ENCODE data around the gene MGAT4B. TPM values are rescaled to one million over a fixed set of nuclear protein-coding genes. Genes with fewer than 3 reads are reported as not detected.

Gene MGAT4B
- total and polyA plus RNA-seq, 4 donors, result 42.0 to 156 (median 83.7) TPM

- H3K4me3 ChIP-seq (ENCODE audit: low read depth in 1 of 3, low read length in 3 of 3), result no peak overlapping the region
- H3K36me3 ChIP-seq (ENCODE audit: control insufficient read depth in 4 of 4, insufficient read depth in 3 of 4, low read depth in 1 of 4, low read length in 3 of 4), result peaks cover 6 to 28% (median 18%) of the 10 kb centered on the region in 4 donors
- TF ChIP-seq GABPA (IDR thresholded peaks at IDR 0.05 in 1 of 2, conservative IDR thresholded peaks at IDR 0.05 in 1 of 2), result no peak
- no peak for TF ChIP-seq FOXA2 (IDR thresholded peaks at IDR 0.05)
- no peak for TF ChIP-seq YY1 (IDR thresholded peaks at IDR 0.05)
- no peak for TF ChIP-seq RXRA (IDR thresholded peaks at IDR 0.05)
- no peak for TF ChIP-seq SP1 (IDR thresholded peaks at IDR 0.05)
- TF ChIP-seq NR2F2 (IDR thresholded peaks at IDR 0.05), result no peak
- no peak for TF ChIP-seq RAD21 (IDR thresholded peaks at IDR 0.05)
- no peak for TF ChIP-seq FOXA1 (IDR thresholded peaks at IDR 0.05)
- TF ChIP-seq, protein P1, sequence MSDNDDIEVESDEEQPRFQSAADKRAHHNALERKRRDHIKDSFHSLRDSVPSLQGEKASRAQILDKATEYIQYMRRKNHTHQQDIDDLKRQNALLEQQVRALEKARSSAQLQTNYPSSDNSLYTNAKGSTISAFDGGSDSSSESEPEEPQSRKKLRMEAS (IDR thresholded peaks at IDR 0.05), result no peak
- TF ChIP-seq HNF4G (IDR thresholded peaks at IDR 0.05), result no peak
- no peak for TF ChIP-seq REST (IDR thresholded peaks at IDR 0.05)
- TF ChIP-seq JUND (IDR thresholded peaks at IDR 0.05), result no peak
- no peak for TF ChIP-seq EGR1 (IDR thresholded peaks at IDR 0.05; ENCODE audit: low read depth in 2 of 2)
- TF ChIP-seq ATF3 (IDR thresholded peaks at IDR 0.05), result no peak
- peaks cover 0 to 14% (median 13%) of the 10 kb centered on the region in 4 donors for H3K4me1 ChIP-seq (ENCODE audit: control insufficient read depth in 4 of 4, insufficient read depth in 4 of 4, low read length in 3 of 4)
- DNase-seq (ENCODE audit: low spot score), result no peak
- H3K9ac ChIP-seq (ENCODE audit: low read depth in 1 of 2, low read length in 2 of 2), result no peak overlapping the region
- H3K9me3 ChIP-seq (ENCODE audit: control insufficient read depth in 4 of 4, low read length in 3 of 4), result no peaks in the 10 kb centered on the region
- 91% methylated on average over 8 of the region's 8 CpGs for WGBS
- no peaks in the 10 kb centered on the region for H3K27me3 ChIP-seq (ENCODE audit: control insufficient read depth in 4 of 4, insufficient read depth in 4 of 4, low read length in 3 of 4)
- H3K27ac ChIP-seq (ENCODE audit: low read depth in 1 of 2, low read length in 2 of 2), result peak overlapping the region; percentile 2 to 51
These were observed 46.4 kb upstream of the MGAT4B start for GRCh38 chr5:179852993-179853547.

DNA sequence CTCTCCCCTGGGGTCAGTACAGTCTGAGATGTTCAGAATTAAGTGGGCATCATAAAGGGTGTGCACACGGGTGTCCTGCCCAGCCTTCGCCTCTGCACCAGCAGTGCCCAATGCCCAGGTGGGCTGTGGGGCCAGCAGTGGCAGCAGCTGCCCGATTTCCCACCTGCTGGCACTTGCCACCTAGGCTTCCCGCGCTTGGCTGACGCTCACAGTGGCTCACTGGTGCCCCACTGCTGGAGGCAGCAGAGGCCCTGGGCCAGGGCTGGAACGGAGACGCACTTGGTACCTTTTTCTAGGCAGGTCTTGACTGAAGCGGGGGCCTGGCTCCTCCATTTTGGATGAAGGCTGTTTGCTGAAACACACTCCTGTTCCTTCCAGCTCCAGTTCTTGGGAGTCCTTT is 35.0 kb upstream of the MGAT4B start:
- Histone ChIP-seq H3K27ac (ENCODE audit: low read depth in 1 of 2, low read length in 2 of 2) (no peak overlapping the region), H3K9me3 (ENCODE audit: control insufficient read depth in 4 of 4, low read length in 3 of 4) (no peaks in the 10 kb centered on the region), H3K36me3 (ENCODE audit: control insufficient read depth in 4 of 4, insufficient read depth in 3 of 4, low read depth in 1 of 4, low read length in 3 of 4) (peaks cover 13 to 26% (median 19%) of the 10 kb centered on the region in 4 donors), H3K27me3 (ENCODE audit: control insufficient read depth in 4 of 4, insufficient read depth in 4 of 4, low read length in 3 of 4) (no peaks in the 10 kb centered on the region), H3K4me1 (ENCODE audit: control insufficient read depth in 4 of 4, insufficient read depth in 4 of 4, low read length in 3 of 4) (peaks cover 5 to 25% (median 16%) of the 10 kb centered on the region in 4 donors), H3K9ac (ENCODE audit: low read depth in 1 of 2, low read length in 2 of 2) (no peak overlapping the region), H3K4me3 (ENCODE audit: low read depth in 1 of 3, low read length in 3 of 3) (no peak overlapping the region)
- WGBS, result 97% methylated on average over 9 of the region's 9 CpGs
- DNase-seq (ENCODE audit: low spot score), result no peak
- TF ChIP-seq ATF3 (IDR thresholded peaks at IDR 0.05) (no peak), HNF4G (IDR thresholded peaks at IDR 0.05) (no peak), FOXA1 (IDR thresholded peaks at IDR 0.05) (no peak), REST (IDR thresholded peaks at IDR 0.05) (no peak), JUND (IDR thresholded peaks at IDR 0.05) (no peak)
